Activated CD4-positive, alpha-beta T cell treated with anti-CD3 and anti-CD28 coated beads, Interleukin-2, amount 50 U/mL, for 24 hours (primary cell): ENCODE measurements around the gene C11orf86.
"Not testable (repeated sequence)": the region's sequence is repeated elsewhere in the genome, so short reads cannot be mapped to it uniquely, and the experiment has no call there.

ENCODE experiments used
- DNase-seq, 2 donors: peaks; one replicate each; pipeline ENCODE4 v3.0.0-alpha.2; 2020; ENCODE audit warnings: low read depth in 1 of 2, low spot score in 1 of 2

C11orf86 gene

GRCh38 chr11:66988741-66989140, 13.6 kb downstream of the C11orf86 start:
- DNase-seq = not testable (repeated sequence)

- DNase-seq = not testable (repeated sequence)
Observed at GRCh38 chr11:66989360-66989759, 14.3 kb downstream of the C11orf86 start.

- no peak for DNase-seq
Observed at GRCh38 chr11:66992041-66992440, 16.9 kb downstream of the C11orf86 start.

GRCh38 chr11:66996609-66997273, 21.6 kb downstream of the C11orf86 start:
- DNase-seq = no peak

- DNase-seq = no peak
Observed at GRCh38 chr11:66999555-66999954, 24.5 kb downstream of the C11orf86 start.

- DNase-seq = no peak
Observed at GRCh38 chr11:67001332-67001731, 26.2 kb downstream of the C11orf86 start.

GRCh38 chr11:67002297-67002913, 27.3 kb downstream of the C11orf86 start:
- DNase-seq = no peak

- no peak for DNase-seq
Observed at GRCh38 chr11:67002921-67003411, 27.9 kb downstream of the C11orf86 start.

- not testable (repeated sequence) for DNase-seq
Observed at GRCh38 chr11:67005200-67005599, 30.1 kb downstream of the C11orf86 start.

GRCh38 chr11:67006029-67006884, 31.2 kb downstream of the C11orf86 start:
- DNase-seq = no peak

- no peak for DNase-seq
Observed at GRCh38 chr11:67007126-67007525, 32.0 kb downstream of the C11orf86 start.

- DNase-seq = no peak
Observed at GRCh38 chr11:67010296-67010905, 35.3 kb downstream of the C11orf86 start.

- no peak for DNase-seq
Observed at GRCh38 chr11:67013511-67014045, 38.5 kb downstream of the C11orf86 start.

GRCh38 chr11:67014343-67014742, 39.2 kb downstream of the C11orf86 start:
- no peak for DNase-seq

GRCh38 chr11:67015048-67015447, 39.9 kb downstream of the C11orf86 start:
- DNase-seq = no peak

- no peak for DNase-seq
Observed at GRCh38 chr11:67016550-67016949, 41.4 kb downstream of the C11orf86 start.

GRCh38 chr11:67020949-67021348, 45.8 kb downstream of the C11orf86 start:
- DNase-seq = no peak

GRCh38 chr11:67022341-67022933, 47.3 kb downstream of the C11orf86 start:
- DNase-seq = no peak

GRCh38 chr11:67022961-67023956, 48.2 kb downstream of the C11orf86 start, which contains the start of gene SYT12:
Gene SYT12 (plus strand): TSS chr11:67023134. CDS start chr11:67030145, 7,011 bp downstream.
- no peak for DNase-seq
